ENCODE results near the gene TMEM132E. TPM values are rescaled to one million over a fixed set of nuclear protein-coding genes. Genes with fewer than 3 reads are reported as not detected.

The TMEM132E gene
- total RNA-seq, 1 donor from 2014 or later, result not detected

- Histone ChIP-seq H3K27me3 (ENCODE audit: control insufficient read depth, insufficient read depth, low read length) (no peaks in the 10 kb centered on the region), H3K4me3 (ENCODE audit: low read depth, low read length) (no peak overlapping the region), H3K36me3 (ENCODE audit: control insufficient read depth, insufficient read depth, low read length) (no peaks in the 10 kb centered on the region)
- TF ChIP-seq CTCF (IDR thresholded peaks at IDR 0.05; ENCODE audit: insufficient read depth, low read length, severe bottlenecking), result no peak
- no peak for DNase-seq (ENCODE audit: low read depth)
- no peak for FAIRE-seq
Measured at GRCh38 chr17:34665150-34665806, 85.9 kb downstream of the TMEM132E start.

GRCh38 chr17:34665819-34666763 lies 86.7 kb downstream of the TMEM132E start:
- H3K4me3 ChIP-seq (ENCODE audit: low read depth, low read length), result no peak overlapping the region
- DNase-seq (ENCODE audit: low read depth) (no peak), FAIRE-seq (no peak)
- TF ChIP-seq CTCF (IDR thresholded peaks at IDR 0.05; ENCODE audit: insufficient read depth, low read length, severe bottlenecking), result no peak
- no peaks in the 10 kb centered on the region for H3K27me3 ChIP-seq (ENCODE audit: control insufficient read depth, insufficient read depth, low read length)
- H3K36me3 ChIP-seq (ENCODE audit: control insufficient read depth, insufficient read depth, low read length), result no peaks in the 10 kb centered on the region

GRCh38 chr17:34667656-34668055 lies 88.3 kb downstream of the TMEM132E start:
- FAIRE-seq, result no peak
- Histone ChIP-seq H3K4me3 (ENCODE audit: low read depth, low read length) (no peak overlapping the region), H3K27me3 (ENCODE audit: control insufficient read depth, insufficient read depth, low read length) (no peaks in the 10 kb centered on the region), H3K36me3 (ENCODE audit: control insufficient read depth, insufficient read depth, low read length) (no peaks in the 10 kb centered on the region)
- no peak for DNase-seq (ENCODE audit: low read depth)
- TF ChIP-seq CTCF (IDR thresholded peaks at IDR 0.05; ENCODE audit: insufficient read depth, low read length, severe bottlenecking), result no peak

- Histone ChIP-seq H3K36me3 (ENCODE audit: control insufficient read depth, insufficient read depth, low read length) (no peaks in the 10 kb centered on the region), H3K4me3 (ENCODE audit: low read depth, low read length) (no peak overlapping the region), H3K27me3 (ENCODE audit: control insufficient read depth, insufficient read depth, low read length) (no peaks in the 10 kb centered on the region)
- FAIRE-seq (no peak), DNase-seq (ENCODE audit: low read depth) (no peak)
- no peak for TF ChIP-seq CTCF (IDR thresholded peaks at IDR 0.05; ENCODE audit: insufficient read depth, low read length, severe bottlenecking)
Measured at GRCh38 chr17:34668206-34668605, 88.8 kb downstream of the TMEM132E start.

GRCh38 chr17:34669511-34669910 lies 90.1 kb downstream of the TMEM132E start:
- FAIRE-seq (no peak), DNase-seq (ENCODE audit: low read depth) (no peak)
- TF ChIP-seq CTCF (IDR thresholded peaks at IDR 0.05; ENCODE audit: insufficient read depth, low read length, severe bottlenecking), result no peak

More at GRCh38 chr17:34669511-34669910, 90.1 kb downstream of the TMEM132E start:
- Histone ChIP-seq H3K27me3 (ENCODE audit: control insufficient read depth, insufficient read depth, low read length) (no peaks in the 10 kb centered on the region), H3K4me3 (ENCODE audit: low read depth, low read length) (no peak overlapping the region), H3K36me3 (ENCODE audit: control insufficient read depth, insufficient read depth, low read length) (no peaks in the 10 kb centered on the region)

Data from bronchial epithelial cell (primary cell).